GM18951 (cell line): ENCODE results near the gene ANKRD33B.
A peak's percentile ranks its signal among the peaks of the same experiment; 100 is the strongest.

Source experiments
- POLR2A ChIP-seq: IDR thresholded peaks from 4 replicates; pipeline ENCODE4 v1.6.1; 2011; ENCODE audit warnings: mild to moderate bottlenecking; ENCODE audit not compliant: insufficient read length, insufficient read depth; ENCODE audit errors: extremely low read depth
- in situ Hi-C: fragments of 300-500 bp; cut with MboI; formaldehyde crosslinking; loops from one replicate; pipeline ENCODE4 v1.12.0; 2022; ENCODE audit warnings: low sequenced_read_pairs, mixed read lengths, inconsistent platforms; ENCODE audit not compliant: unreplicated experiment

Gene ANKRD33B

GRCh38 chr5:10592601-10593000, 28.7 kb downstream of the ANKRD33B start:
- in situ Hi-C loops, result no loop called here
- TF ChIP-seq POLR2A, result no peak

- no peak for TF ChIP-seq POLR2A
- in situ Hi-C loops, result no loop called here
Observed at GRCh38 chr5:10593531-10594181, 29.8 kb downstream of the ANKRD33B start.

- TF ChIP-seq POLR2A, result no peak
- in situ Hi-C loops, result no loop called here
Observed at GRCh38 chr5:10594591-10595210, 30.8 kb downstream of the ANKRD33B start.

GRCh38 chr5:10595293-10595671, 31.4 kb downstream of the ANKRD33B start:
- no peak for TF ChIP-seq POLR2A
- in situ Hi-C loops, result no loop called here

GRCh38 chr5:10595672-10596309, 31.9 kb downstream of the ANKRD33B start:
- in situ Hi-C loops, result no loop called here
- TF ChIP-seq POLR2A, result no peak

- no peak for TF ChIP-seq POLR2A
- in situ Hi-C loops, result no loop called here
Observed at GRCh38 chr5:10596310-10596703, 32.4 kb downstream of the ANKRD33B start.

GRCh38 chr5:10596886-10597451, 33.1 kb downstream of the ANKRD33B start:
- in situ Hi-C loops, result no loop called here
- TF ChIP-seq POLR2A, result no peak

- in situ Hi-C loops, result no loop called here
- no peak for TF ChIP-seq POLR2A
Observed at GRCh38 chr5:10599113-10599512, 35.2 kb downstream of the ANKRD33B start.

- in situ Hi-C loops, result no loop called here
- no peak for TF ChIP-seq POLR2A
Observed at GRCh38 chr5:10599862-10600284, 36.0 kb downstream of the ANKRD33B start.

GRCh38 chr5:10600626-10601245, 36.9 kb downstream of the ANKRD33B start:
- in situ Hi-C loops, result no loop called here
- no peak for TF ChIP-seq POLR2A

- in situ Hi-C loops, result no loop called here
- peak; percentile 21 for TF ChIP-seq POLR2A
Observed at GRCh38 chr5:10601246-10602030, 37.6 kb downstream of the ANKRD33B start.

- no peak for TF ChIP-seq POLR2A
- in situ Hi-C loops, result no loop called here
Observed at GRCh38 chr5:10602031-10602806, 38.3 kb downstream of the ANKRD33B start.
